ENCODE measurements around the gene SIGLEC8. TPM values are rescaled to one million over a fixed set of nuclear protein-coding genes. Genes with fewer than 3 reads are reported as not detected.

The SIGLEC8 gene
- total RNA-seq, 1 experiment from 2014 or later = not detected

DNA sequence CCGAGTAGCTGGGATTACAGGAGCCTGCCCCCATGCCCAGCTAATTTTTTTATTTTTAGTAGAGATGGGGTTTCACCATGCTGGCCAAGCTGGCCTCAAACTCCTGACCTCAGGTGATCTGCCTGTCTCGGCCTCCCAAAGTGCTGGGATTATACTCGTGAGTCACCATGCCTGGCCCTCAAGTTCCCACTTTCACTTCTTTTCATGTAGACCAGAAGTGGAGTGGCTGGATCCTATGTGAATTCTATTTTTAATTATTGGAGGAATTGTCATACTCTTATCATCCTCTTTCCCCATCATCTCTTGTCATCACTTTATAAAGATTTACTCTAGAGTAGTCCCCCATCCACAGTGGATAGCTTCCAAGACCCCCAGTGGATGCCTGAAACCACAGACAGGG lies 28.0 kb downstream of the SIGLEC8 start:
- no peaks in the 10 kb centered on the region for H3K36me3 Mint-ChIP-seq (ENCODE audit: insufficient read depth, unreplicated experiment)
- intact Hi-C loops (cut with micrococcal nuclease; ENCODE audit: unreplicated experiment) = no loop called here
- H3K9me3 Mint-ChIP-seq (ENCODE audit: unreplicated experiment) = peaks cover 10% of the 10 kb centered on the region
- H3K27me3 ChIP-seq (replicated peaks; ENCODE audit: control insufficient read depth, insufficient read depth, low read length) = no peaks in the 10 kb centered on the region
- POLR2A ChIA-PET = no interaction called here
- H3K27ac Mint-ChIP-seq (ENCODE audit: unreplicated experiment) = no peak overlapping the region
- no TSS peak for BruUV-seq (replicated peaks)
- peaks cover 25% of the 10 kb centered on the region for H3K27me3 Mint-ChIP-seq (ENCODE audit: insufficient read depth, unreplicated experiment)
- H3K36me3 ChIP-seq (ENCODE audit: control insufficient read depth, insufficient read depth, low read length) = no peaks in the 10 kb centered on the region
- CTCF ChIA-PET = no interaction called here
- H3K4me3 Mint-ChIP-seq (ENCODE audit: unreplicated experiment) = no peak overlapping the region
- no peak for DNase-seq
- TF ChIP-seq, protein P1, sequence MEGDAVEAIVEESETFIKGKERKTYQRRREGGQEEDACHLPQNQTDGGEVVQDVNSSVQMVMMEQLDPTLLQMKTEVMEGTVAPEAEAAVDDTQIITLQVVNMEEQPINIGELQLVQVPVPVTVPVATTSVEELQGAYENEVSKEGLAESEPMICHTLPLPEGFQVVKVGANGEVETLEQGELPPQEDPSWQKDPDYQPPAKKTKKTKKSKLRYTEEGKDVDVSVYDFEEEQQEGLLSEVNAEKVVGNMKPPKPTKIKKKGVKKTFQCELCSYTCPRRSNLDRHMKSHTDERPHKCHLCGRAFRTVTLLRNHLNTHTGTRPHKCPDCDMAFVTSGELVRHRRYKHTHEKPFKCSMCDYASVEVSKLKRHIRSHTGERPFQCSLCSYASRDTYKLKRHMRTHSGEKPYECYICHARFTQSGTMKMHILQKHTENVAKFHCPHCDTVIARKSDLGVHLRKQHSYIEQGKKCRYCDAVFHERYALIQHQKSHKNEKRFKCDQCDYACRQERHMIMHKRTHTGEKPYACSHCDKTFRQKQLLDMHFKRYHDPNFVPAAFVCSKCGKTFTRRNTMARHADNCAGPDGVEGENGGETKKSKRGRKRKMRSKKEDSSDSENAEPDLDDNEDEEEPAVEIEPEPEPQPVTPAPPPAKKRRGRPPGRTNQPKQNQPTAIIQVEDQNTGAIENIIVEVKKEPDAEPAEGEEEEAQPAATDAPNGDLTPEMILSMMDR (IDR thresholded peaks at IDR 0.05; ENCODE audit: insufficient read depth in 1 of 2, low read depth in 1 of 2, low read length in 1 of 2, severe bottlenecking in 1 of 2, unreplicated experiment in 1 of 2) = no peak
- no peaks in the 10 kb centered on the region for H3K4me1 ChIP-seq
- H3K4me1 Mint-ChIP-seq (ENCODE audit: low read depth, unreplicated experiment) = no peaks in the 10 kb centered on the region
- no peaks in the 10 kb centered on the region for H3K9me3 ChIP-seq
- no peak overlapping the region for H3K4me3 ChIP-seq (ENCODE audit: low read depth, low read length)

DNA sequence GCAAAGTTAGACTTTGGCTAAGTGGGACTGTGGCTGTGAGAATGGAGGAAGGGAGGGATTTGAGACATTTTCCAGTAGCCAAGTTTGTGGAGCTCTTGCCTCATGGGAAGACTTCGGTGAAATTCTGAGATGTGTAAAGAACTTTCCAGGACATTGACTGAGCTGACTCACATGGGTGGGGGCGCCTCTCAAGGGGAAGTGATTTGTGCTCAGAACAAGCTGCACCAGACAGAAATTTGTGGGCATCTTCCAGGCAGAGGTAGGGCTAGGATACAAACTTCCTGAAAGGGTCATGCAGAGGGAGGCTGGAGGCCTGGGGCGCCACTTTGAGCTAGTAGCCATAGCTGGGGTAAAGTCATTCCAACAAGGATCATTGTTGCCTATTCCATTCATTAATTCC lies 31.1 kb downstream of the SIGLEC8 start:
- CTCF ChIA-PET = no interaction called here
- no TSS peak for BruUV-seq (replicated peaks)
- POLR2A ChIA-PET = no interaction called here
- Histone ChIP-seq H3K27me3 (replicated peaks; ENCODE audit: control insufficient read depth, insufficient read depth, low read length) (no peaks in the 10 kb centered on the region), H3K4me1 (no peaks in the 10 kb centered on the region), H3K36me3 (ENCODE audit: control insufficient read depth, insufficient read depth, low read length) (no peaks in the 10 kb centered on the region), H3K4me3 (ENCODE audit: low read depth, low read length) (no peak overlapping the region), H3K9me3 (no peaks in the 10 kb centered on the region)
- H3K4me1 Mint-ChIP-seq (ENCODE audit: low read depth, unreplicated experiment) = no peaks in the 10 kb centered on the region
- DNase-seq = no peak
- H3K27me3 Mint-ChIP-seq (ENCODE audit: insufficient read depth, unreplicated experiment) = peaks cover 22% of the 10 kb centered on the region
- H3K36me3 Mint-ChIP-seq (ENCODE audit: insufficient read depth, unreplicated experiment) = no peaks in the 10 kb centered on the region
- TF ChIP-seq, protein P1 (IDR thresholded peaks at IDR 0.05; ENCODE audit: insufficient read depth in 1 of 2, low read depth in 1 of 2, low read length in 1 of 2, severe bottlenecking in 1 of 2, unreplicated experiment in 1 of 2) = no peak
- H3K27ac Mint-ChIP-seq (ENCODE audit: unreplicated experiment) = no peak overlapping the region
- H3K4me3 Mint-ChIP-seq (ENCODE audit: unreplicated experiment) = no peak overlapping the region
- peaks cover 10% of the 10 kb centered on the region for H3K9me3 Mint-ChIP-seq (ENCODE audit: unreplicated experiment)
- intact Hi-C loops (cut with micrococcal nuclease; ENCODE audit: unreplicated experiment) = no loop called here

DNA sequence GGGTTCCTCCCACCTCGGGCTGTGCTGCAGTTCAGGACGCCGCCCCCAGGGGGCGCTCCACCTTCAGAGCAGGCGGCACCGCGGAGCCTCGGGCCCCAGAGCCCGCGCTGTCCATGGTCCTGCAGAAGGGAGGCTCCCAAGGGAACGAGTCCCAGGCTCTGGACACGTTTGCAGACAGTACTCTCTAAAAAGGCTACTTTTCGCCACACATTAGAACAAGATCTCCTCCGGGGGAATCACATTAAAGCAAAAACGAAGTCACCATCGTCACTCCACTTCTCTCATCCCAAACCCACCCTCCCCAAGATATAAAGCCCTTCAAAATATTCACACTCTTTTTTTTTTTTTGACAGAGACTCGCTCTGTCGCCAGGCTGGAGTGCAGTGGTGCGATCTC lies 36.2 kb downstream of the SIGLEC8 start:
- H3K27me3 ChIP-seq (replicated peaks; ENCODE audit: control insufficient read depth, insufficient read depth, low read length) = no peaks in the 10 kb centered on the region
- H3K27me3 Mint-ChIP-seq (ENCODE audit: insufficient read depth, unreplicated experiment) = peaks cover 3% of the 10 kb centered on the region
- TF ChIP-seq, protein P1 (IDR thresholded peaks at IDR 0.05; ENCODE audit: insufficient read depth in 1 of 2, low read depth in 1 of 2, low read length in 1 of 2, severe bottlenecking in 1 of 2, unreplicated experiment in 1 of 2) = peak; percentile 98 to 99
- H3K27ac Mint-ChIP-seq (ENCODE audit: unreplicated experiment) = no peak overlapping the region
- no peaks in the 10 kb centered on the region for H3K36me3 ChIP-seq (ENCODE audit: control insufficient read depth, insufficient read depth, low read length)
- intact Hi-C loops (cut with micrococcal nuclease; ENCODE audit: unreplicated experiment) = loop anchor here (1.0 kb wide), 1 partner anchor 235 kb away; no protein-coding TSS in a partner anchor
- DNase-seq = peak; percentile 87 to 94
- H3K4me3 Mint-ChIP-seq (ENCODE audit: unreplicated experiment) = no peak overlapping the region
- H3K9me3 Mint-ChIP-seq (ENCODE audit: unreplicated experiment) = no peaks in the 10 kb centered on the region
- ChIA-PET CTCF (interaction anchor here (0.5 to 1.9 kb wide), 10 partner anchors 9 to 356 kb away, joined by 3 to 21 read pairs (median 5); no protein-coding TSS in a partner anchor), POLR2A (no interaction called here)
- BruUV-seq (replicated peaks) = no TSS peak
- H3K4me3 ChIP-seq (ENCODE audit: low read depth, low read length) = no peak overlapping the region
- H3K4me1 ChIP-seq = no peaks in the 10 kb centered on the region
- no peaks in the 10 kb centered on the region for H3K36me3 Mint-ChIP-seq (ENCODE audit: insufficient read depth, unreplicated experiment)
- no peaks in the 10 kb centered on the region for H3K4me1 Mint-ChIP-seq (ENCODE audit: low read depth, unreplicated experiment)
- H3K9me3 ChIP-seq = no peaks in the 10 kb centered on the region
